Measurements from ENCODE around the gene WBP11. TPM values are rescaled to one million over a fixed set of nuclear protein-coding genes. Genes with fewer than 3 reads are reported as not detected.

WBP11 gene
- total and polyA plus RNA-seq, 2 of the 13 experiments (the other 11 are each of a cell fraction or from before 2014, with no cell fraction given) = 7.6 to 31.0 TPM

DNA sequence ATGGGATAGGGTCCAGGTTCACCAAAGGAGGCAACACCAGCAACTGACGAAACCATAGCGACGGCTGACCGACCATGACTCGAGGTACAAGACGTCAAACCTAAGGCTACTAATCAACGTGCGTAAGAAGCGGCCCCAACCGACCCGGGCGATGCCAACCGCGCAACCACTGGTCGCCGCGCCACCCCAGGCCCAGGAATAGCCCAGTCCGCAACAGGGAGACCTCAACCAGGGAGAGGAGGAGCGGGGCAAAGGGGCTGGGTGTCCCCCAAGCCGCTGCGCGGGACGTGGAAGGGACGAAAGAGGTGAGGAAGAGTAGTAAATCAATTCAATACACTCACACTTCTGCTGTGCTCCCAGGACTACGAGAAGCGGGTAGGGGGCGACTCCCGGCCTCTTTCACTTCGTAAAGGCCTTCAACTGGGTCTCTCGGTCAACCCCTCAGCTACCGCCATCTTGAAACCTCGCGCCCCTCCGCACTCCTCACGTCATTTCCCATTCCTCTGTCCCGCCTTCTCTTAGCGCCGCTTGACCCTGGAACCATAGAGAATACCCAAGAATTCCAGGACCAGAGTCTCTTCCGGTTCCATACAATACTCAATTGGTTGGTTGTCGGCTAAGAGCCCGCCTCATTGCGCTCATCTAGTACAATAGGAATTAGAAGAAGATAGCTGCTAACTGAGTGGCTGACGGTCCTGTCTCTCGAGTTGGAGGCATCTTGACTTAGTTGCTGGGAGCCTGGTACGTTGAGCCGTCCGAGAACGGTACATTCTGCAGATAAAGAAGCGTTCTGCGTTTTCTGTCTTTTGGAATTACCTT is at the start of gene WBP11, which contains the start of gene C12orf60 (continued):
- no peak for TF ChIP-seq NR2F1 (CRISPR knock-in tag; IDR thresholded peaks at IDR 0.05)
- no peak for TF ChIP-seq ZNF232 (CRISPR knock-in tag; IDR thresholded peaks at IDR 0.05; ENCODE audit: borderline replicate concordance)
- TF ChIP-seq, protein P1, sequence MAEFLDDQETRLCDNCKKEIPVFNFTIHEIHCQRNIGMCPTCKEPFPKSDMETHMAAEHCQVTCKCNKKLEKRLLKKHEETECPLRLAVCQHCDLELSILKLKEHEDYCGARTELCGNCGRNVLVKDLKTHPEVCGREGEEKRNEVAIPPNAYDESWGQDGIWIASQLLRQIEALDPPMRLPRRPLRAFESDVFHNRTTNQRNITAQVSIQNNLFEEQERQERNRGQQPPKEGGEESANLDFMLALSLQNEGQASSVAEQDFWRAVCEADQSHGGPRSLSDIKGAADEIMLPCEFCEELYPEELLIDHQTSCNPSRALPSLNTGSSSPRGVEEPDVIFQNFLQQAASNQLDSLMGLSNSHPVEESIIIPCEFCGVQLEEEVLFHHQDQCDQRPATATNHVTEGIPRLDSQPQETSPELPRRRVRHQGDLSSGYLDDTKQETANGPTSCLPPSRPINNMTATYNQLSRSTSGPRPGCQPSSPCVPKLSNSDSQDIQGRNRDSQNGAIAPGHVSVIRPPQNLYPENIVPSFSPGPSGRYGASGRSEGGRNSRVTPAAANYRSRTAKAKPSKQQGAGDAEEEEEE (CRISPR knock-in tag; IDR thresholded peaks at IDR 0.05; ENCODE audit: borderline replicate concordance) = no peak
- no peak for TF ChIP-seq ZNF577 (CRISPR knock-in tag; IDR thresholded peaks at IDR 0.05; ENCODE audit: borderline replicate concordance, low read depth)
- TF ChIP-seq, protein P2, sequence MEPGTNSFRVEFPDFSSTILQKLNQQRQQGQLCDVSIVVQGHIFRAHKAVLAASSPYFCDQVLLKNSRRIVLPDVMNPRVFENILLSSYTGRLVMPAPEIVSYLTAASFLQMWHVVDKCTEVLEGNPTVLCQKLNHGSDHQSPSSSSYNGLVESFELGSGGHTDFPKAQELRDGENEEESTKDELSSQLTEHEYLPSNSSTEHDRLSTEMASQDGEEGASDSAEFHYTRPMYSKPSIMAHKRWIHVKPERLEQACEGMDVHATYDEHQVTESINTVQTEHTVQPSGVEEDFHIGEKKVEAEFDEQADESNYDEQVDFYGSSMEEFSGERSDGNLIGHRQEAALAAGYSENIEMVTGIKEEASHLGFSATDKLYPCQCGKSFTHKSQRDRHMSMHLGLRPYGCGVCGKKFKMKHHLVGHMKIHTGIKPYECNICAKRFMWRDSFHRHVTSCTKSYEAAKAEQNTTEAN (CRISPR knock-in tag; conservative IDR thresholded peaks at IDR 0.05) = no peak
- no peak for TF ChIP-seq ZNF101 (CRISPR knock-in tag; IDR thresholded peaks at IDR 0.05; ENCODE audit: borderline replicate concordance, low read depth)
- no peak for TF ChIP-seq ZFP37 (CRISPR knock-in tag; IDR thresholded peaks at IDR 0.05; ENCODE audit: borderline replicate concordance)
- peak; percentile 91 for TF ChIP-seq ATF1 (CRISPR knock-in tag; IDR thresholded peaks at IDR 0.05)
- TF ChIP-seq, protein P3, sequence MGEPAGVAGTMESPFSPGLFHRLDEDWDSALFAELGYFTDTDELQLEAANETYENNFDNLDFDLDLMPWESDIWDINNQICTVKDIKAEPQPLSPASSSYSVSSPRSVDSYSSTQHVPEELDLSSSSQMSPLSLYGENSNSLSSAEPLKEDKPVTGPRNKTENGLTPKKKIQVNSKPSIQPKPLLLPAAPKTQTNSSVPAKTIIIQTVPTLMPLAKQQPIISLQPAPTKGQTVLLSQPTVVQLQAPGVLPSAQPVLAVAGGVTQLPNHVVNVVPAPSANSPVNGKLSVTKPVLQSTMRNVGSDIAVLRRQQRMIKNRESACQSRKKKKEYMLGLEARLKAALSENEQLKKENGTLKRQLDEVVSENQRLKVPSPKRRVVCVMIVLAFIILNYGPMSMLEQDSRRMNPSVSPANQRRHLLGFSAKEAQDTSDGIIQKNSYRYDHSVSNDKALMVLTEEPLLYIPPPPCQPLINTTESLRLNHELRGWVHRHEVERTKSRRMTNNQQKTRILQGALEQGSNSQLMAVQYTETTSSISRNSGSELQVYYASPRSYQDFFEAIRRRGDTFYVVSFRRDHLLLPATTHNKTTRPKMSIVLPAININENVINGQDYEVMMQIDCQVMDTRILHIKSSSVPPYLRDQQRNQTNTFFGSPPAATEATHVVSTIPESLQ (CRISPR knock-in tag; conservative IDR thresholded peaks at IDR 0.05) = no peak
- no peak for TF ChIP-seq ZNF737 (CRISPR knock-in tag; IDR thresholded peaks at IDR 0.05; ENCODE audit: borderline replicate concordance)
- TF ChIP-seq RCOR2 (CRISPR knock-in tag; IDR thresholded peaks at IDR 0.05) = no peak
- no peak for TF ChIP-seq ZBTB1 (CRISPR knock-in tag; IDR thresholded peaks at IDR 0.05; ENCODE audit: borderline replicate concordance)
- TF ChIP-seq MXD1 (CRISPR knock-in tag; IDR thresholded peaks at IDR 0.05) = 0 out of 2 replicates have a peak, but pooled peaks have one; percentile 21
- no peak for TF ChIP-seq LCORL (IDR thresholded peaks at IDR 0.05)
- TF ChIP-seq LCORL (CRISPR knock-in tag; IDR thresholded peaks at IDR 0.05) = no peak
- TF ChIP-seq MLXIP (CRISPR knock-in tag; IDR thresholded peaks at IDR 0.05; ENCODE audit: borderline replicate concordance) = no peak
- TF ChIP-seq, protein P4, sequence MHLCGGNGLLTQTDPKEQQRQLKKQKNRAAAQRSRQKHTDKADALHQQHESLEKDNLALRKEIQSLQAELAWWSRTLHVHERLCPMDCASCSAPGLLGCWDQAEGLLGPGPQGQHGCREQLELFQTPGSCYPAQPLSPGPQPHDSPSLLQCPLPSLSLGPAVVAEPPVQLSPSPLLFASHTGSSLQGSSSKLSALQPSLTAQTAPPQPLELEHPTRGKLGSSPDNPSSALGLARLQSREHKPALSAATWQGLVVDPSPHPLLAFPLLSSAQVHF (CRISPR knock-in tag; IDR thresholded peaks at IDR 0.05) = no peak
- no peak for TF ChIP-seq ZNF570 (CRISPR knock-in tag; IDR thresholded peaks at IDR 0.05; ENCODE audit: borderline replicate concordance)
- TF ChIP-seq MIXL1 (CRISPR knock-in tag; IDR thresholded peaks at IDR 0.05) = 0 out of 2 replicates have a peak, but pooled peaks have one; percentile 7
- no peak for TF ChIP-seq ZNF792 (CRISPR knock-in tag; IDR thresholded peaks at IDR 0.05)
- TF ChIP-seq BRCA1 (CRISPR knock-in tag; IDR thresholded peaks at IDR 0.05) = no peak
